ENCODE measurements around the gene MZF1.

Gene MZF1

GRCh38 chr19:58560921-58561320 is 12.2 kb downstream of the MZF1 start:
- in situ Hi-C loops (cut with MboI; ENCODE audit: low pct_unique_long_range_greater_than_20kb, low sequenced_read_pairs, unreplicated experiment) = no loop called here
- no peak for DNase-seq (ENCODE audit: low spot score)

GRCh38 chr19:58560007-58560887 is 12.9 kb downstream of the MZF1 start:
- DNase-seq (ENCODE audit: low spot score) = no peak
- no peak for TF ChIP-seq CTCF (IDR thresholded peaks at IDR 0.05; ENCODE audit: extremely low read depth, insufficient read depth, missing control alignments)
- in situ Hi-C loops (cut with MboI; ENCODE audit: low pct_unique_long_range_greater_than_20kb, low sequenced_read_pairs, unreplicated experiment) = no loop called here

More at GRCh38 chr19:58560921-58561320, 12.2 kb downstream of the MZF1 start:
- TF ChIP-seq CTCF (IDR thresholded peaks at IDR 0.05; ENCODE audit: extremely low read depth, insufficient read depth, missing control alignments) = no peak

DNA sequence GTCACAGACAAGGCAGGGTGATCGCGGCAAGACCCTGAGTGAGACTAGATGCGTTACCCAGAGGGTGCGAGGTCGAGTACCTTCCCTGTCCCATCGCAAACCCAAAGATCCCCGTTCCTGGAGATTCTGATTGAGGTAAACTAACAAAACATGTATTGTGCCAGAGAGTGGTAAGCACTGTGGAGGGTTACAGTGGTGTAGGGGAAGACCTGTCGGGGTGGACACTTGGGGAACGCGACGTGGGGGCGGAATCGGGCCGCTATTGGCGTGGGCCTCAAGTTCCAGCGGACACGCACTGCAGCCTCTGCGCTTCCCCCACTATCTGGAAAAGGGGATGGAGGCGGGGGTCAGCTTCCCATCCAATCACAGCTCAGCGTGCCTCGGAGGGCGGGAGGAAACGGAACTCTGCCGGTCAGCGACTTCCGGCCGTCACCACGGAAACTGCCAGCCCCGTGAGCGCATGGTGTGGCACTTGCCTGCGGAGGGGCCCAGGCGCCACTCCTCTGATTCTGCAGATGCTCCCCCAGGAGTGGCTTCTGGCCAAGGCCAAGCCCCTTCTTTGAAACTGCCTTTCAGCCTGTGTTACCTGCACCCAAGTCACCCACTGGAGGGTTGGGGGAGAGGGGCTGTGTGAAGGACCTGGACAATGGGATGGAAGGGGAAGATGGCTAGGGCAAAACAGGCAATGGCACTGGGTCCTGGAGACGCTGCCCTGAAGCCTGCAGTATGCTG is 13.7 kb downstream of the MZF1 start:
- no peak for TF ChIP-seq CTCF (IDR thresholded peaks at IDR 0.05; ENCODE audit: extremely low read depth, insufficient read depth, missing control alignments)
- DNase-seq (ENCODE audit: low spot score) = peak; percentile 93
- in situ Hi-C loops (cut with MboI; ENCODE audit: low pct_unique_long_range_greater_than_20kb, low sequenced_read_pairs, unreplicated experiment) = no loop called here

DNA sequence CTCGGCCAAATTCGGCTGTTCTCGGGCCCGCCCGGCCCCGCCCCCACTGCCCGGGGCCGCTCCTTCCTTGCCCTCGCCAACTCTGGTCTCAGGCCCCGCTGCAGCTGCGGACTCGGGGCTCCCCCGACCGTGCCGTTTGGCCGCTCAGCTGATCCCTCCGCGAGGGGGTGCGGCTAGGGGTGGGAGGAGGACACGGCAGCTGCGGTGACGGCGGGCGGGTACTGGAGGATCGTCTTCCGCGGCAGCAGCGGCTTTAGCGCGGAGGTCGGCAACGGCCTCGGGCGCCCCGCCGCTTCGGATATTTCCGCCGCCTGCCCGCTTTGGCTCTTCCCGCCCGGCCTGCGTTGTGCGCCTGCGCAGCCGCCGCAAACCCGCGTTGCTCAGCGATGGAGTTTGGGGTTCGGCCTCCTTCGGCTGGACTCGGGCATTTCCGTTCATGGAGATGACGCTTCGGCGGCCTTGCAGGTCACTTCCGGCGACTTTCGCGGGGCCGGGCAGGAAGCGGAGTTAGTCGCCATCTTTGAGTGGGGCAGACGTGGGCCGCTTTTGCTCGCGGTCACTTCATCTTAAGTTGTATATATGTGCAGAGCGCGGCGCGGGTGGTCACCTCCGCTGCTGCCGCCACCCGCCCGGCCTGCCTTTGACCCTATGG is 14.4 kb downstream of the MZF1 start:
- TF ChIP-seq CTCF (IDR thresholded peaks at IDR 0.05; ENCODE audit: extremely low read depth, insufficient read depth, missing control alignments) = no peak
- in situ Hi-C loops (cut with MboI; ENCODE audit: low pct_unique_long_range_greater_than_20kb, low sequenced_read_pairs, unreplicated experiment) = no loop called here
- peak; percentile 99 for DNase-seq (ENCODE audit: low spot score)

DNA sequence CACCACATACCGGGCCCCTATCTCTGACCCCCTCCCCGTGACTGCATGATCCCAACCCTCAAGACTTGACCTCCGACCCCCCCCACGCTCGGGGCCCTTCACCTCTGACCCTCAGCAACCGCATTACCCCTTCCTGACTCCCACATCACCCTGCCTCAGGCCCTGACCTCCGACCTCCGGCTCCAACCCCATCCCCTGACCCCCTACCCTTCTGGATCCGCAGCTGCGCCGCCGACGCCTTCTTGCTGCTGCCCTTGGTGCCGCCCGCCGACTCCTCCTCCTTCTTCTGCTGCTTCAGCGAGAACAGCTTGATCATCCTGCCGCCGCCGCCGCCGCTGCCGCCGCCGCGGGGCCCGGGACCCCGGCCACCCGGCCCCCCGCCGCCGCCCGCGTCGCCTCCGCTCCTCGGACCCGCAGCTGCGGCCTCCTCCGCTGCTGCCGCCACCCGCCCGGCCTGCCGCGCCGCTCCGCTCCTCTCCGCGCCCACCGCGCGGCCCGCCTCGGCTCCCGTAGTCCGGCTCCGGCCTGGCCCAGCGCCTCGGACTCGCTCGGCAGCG is 15.0 kb downstream of the MZF1 start, which contains the start of gene UBE2M:
Gene UBE2M (minus strand): TSS at position 546 of the 557 bp plus-strand sequence. CDS start 230 bp downstream, at position 316.
- DNase-seq (ENCODE audit: low spot score) = no peak
- in situ Hi-C loops (cut with MboI; ENCODE audit: low pct_unique_long_range_greater_than_20kb, low sequenced_read_pairs, unreplicated experiment) = no loop called here
- no peak for TF ChIP-seq CTCF (IDR thresholded peaks at IDR 0.05; ENCODE audit: extremely low read depth, insufficient read depth, missing control alignments)
